UCSD-AML1 (cell line): ENCODE measurements around the gene MFN2.
A peak's percentile ranks its signal among the peaks of the same experiment; 100 is the strongest.
"Not testable (repeated sequence)": the region's sequence is repeated elsewhere in the genome, so short reads cannot be mapped to it uniquely, and the experiment has no call there.

Source experiments
- DNase-seq: peaks from one replicate; lab custom pipeline; 2025; ENCODE audit not compliant: unreplicated experiment; lab: John Stamatoyannopoulos, UW

The MFN2 gene

GRCh38 chr1:11997081-11997850 is 17.0 kb downstream of the MFN2 start:
- no peak for DNase-seq

GRCh38 chr1:11998636-11999035 is 18.4 kb downstream of the MFN2 start:
- no peak for DNase-seq

DNA sequence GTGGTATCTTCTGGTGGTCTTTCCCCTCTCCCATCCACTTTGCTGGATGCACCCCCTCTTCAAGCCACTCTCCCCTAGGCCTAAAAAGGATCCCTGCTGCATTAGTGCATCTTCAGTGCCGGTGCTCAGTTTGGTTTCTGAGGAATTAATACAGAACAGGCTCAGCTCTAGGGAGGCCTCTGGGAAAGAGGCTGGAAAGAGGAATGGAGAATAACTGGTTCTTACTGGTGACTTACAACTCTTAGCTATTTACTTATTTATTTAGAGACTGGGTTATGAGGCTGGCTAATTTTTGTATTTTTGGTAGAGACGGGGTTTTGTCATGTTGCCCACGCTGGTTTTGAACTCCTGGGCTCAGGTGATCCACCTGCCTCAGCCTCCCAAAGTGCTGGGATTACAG is 19.0 kb downstream of the MFN2 start:
- DNase-seq: no peak

GRCh38 chr1:12001249-12001917 is 21.1 kb downstream of the MFN2 start:
- peak; percentile 53 for DNase-seq

- DNase-seq: no peak
Measured at GRCh38 chr1:12001996-12002493, 21.8 kb downstream of the MFN2 start.

GRCh38 chr1:12003762-12004161 is 23.5 kb downstream of the MFN2 start:
- no peak for DNase-seq

DNA sequence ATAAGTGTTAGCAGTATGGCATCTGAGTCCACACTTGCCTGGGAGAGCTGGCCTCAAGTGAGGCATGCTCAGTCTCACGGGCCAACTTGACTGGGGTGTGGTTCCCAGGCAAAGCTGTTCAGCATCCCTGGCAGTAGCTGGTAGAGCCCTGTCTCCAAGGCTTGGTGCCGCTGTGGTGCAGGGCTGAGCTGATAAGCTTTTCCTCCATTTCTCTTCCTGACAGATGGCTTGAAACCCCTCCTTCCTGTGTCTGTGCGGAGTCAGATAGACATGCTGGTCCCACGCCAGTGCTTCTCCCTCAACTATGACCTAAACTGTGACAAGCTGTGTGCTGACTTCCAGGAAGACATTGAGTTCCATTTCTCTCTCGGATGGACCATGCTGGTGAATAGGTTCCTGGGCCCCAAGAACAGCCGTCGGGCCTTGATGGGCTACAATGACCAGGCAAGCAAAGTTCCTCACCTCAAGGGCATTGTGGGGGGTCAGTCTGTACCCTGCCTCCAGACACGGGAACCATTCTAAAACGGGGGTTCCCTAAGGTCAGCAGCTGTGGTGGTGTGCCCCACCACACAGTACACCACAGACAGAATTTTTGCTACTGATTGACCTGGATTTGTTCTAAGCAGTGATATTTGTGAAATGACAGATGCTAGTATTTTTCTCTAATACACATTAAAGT is 25.4 kb downstream of the MFN2 start:
- DNase-seq: peak; percentile 17

- DNase-seq: no peak
Measured at GRCh38 chr1:12006167-12006921, 26.1 kb downstream of the MFN2 start.

- no peak for DNase-seq
Measured at GRCh38 chr1:12007204-12007603, 27.0 kb downstream of the MFN2 start.

- not testable (repeated sequence) for DNase-seq
Measured at GRCh38 chr1:12008355-12008754, 28.1 kb downstream of the MFN2 start.

DNA sequence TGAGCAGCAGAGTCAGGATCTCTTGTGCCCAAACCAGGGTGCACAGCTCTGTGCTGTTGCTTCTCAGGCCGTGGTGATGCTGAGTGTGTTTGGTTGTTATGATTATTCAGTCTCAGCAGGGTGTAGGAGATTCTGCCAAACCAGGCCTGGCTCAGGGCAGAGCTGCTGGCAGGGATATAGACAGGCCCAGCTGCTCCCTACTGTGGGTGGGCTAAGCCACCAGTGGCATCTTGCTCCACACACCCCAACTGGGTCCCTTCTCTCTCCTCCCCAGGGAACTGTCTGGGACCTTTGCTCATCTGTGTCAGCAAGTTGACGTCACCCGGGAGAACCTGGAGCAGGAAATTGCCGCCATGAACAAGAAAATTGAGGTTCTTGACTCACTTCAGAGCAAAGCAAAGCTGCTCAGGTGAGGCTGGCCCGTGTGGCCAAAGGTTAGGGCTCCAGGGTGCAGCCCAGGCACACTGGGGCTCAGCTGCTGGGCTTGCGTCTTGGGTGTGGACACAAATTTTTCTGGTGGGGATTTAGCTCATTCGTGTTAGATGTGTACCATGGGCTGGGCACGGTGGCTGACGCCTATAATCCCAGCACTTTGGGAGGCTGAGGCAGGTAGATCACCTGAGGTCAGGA is 29.2 kb downstream of the MFN2 start:
- no peak for DNase-seq

GRCh38 chr1:12010746-12011570 is 30.7 kb downstream of the MFN2 start:
- DNase-seq: no peak

GRCh38 chr1:12011998-12012397 is 31.8 kb downstream of the MFN2 start:
- no peak for DNase-seq

GRCh38 chr1:12012560-12013316 is 32.5 kb downstream of the MFN2 start:
- no peak for DNase-seq

DNA sequence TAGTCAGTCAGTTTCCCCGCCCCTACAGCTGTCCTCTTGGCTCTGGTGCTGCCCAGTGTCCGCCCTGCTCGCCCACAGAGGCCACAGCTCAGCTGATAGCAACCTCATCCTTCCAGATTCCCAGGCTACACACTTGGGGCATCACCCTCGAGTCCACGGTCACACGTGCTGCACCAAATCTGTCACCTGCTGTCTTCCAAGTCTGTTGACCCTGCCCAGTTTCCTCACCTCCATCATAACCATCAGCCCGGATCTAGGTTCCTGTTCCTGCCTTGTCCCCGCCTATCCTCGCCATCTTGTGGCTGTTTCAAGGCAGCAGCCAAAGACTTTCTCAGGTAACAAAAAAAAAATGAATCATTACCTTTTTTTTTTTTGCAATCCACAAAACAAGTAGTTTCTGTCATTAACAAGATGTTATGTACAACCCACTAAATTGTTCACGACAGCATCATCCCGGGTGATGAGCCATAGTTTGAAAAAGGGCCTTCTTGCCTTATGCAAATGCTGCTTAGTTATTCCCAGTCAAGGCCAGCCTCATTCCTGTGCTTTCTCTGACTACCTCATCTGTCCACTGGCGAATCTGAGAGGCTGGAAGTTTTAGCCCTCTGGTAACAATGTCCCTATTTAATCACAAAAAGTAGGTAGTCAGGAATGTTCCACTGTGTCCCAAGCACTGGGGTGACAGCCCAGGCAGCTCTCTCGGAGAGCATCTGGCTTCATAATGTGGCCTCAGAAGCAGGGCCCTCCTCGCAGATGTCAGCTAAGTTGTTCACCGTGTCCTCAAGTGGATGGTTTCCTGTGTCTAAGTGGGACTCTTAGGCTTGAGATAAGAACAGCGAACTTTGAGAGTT is 34.1 kb downstream of the MFN2 start:
- no peak for DNase-seq

DNA sequence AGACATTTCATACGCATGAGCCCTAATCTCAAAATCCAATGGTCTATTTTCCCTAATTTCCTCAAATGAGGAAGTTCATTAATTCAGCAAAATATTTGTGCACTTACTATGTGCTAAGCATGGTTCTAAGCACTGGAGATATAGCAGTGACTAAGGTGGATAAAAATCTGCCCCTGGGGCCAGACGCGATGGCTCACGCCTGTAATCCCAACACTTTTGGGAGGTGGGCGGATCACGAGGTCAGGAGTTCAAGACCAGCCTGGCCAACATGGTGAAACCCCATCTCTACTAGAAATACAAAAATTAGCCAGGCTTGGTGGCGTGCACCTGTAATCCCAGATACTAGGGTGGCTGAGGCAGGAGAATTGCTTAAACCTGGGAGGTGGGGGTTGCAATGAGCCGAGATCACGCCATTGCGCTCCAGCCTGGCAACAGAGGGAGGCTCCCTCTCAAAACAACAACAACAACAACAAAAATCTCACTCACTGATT is 34.8 kb downstream of the MFN2 start:
- no peak for DNase-seq

GRCh38 chr1:12015499-12015898 is 35.3 kb downstream of the MFN2 start:
- no peak for DNase-seq

DNA sequence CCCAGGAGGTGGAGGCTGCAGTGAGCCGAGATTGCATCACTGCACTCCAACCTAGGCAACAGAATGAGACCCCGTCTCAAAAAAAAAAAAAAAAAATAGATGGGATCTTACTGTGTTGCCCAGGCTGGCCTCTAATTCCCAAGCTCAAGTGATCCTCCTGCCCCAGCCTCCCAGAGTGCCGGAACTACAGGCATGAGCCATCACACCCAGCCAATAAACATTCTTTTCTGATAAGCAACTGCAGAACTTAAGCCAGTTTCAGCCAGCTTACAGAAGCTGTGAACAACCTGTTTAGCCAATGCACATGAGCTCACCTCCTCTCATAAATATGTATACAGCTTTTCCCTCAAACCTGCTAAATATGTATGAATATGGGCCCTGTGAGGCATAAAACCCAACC is 35.9 kb downstream of the MFN2 start:
- no peak for DNase-seq
